ENCODE results near the gene DTD1. TPM values are rescaled to one million over a fixed set of nuclear protein-coding genes. Genes with fewer than 3 reads are reported as not detected.

DTD1 gene
- total RNA-seq, 1 donor from 2014 or later = 22.2 TPM

- no peak for TF ChIP-seq CTCF (IDR thresholded peaks at IDR 0.05)
- Mint-ChIP-seq H3K4me3 (ENCODE audit: unreplicated experiment) (no peak overlapping the region), H3K27me3 (ENCODE audit: low read depth) (peaks cover 4% of the 10 kb centered on the region), H3K9me3 (ENCODE audit: low read depth) (peaks cover 9% of the 10 kb centered on the region), H3K27ac (ENCODE audit: unreplicated experiment) (no peak overlapping the region), H3K4me1 (ENCODE audit: low read depth) (no peaks in the 10 kb centered on the region), H3K36me3 (ENCODE audit: low read depth) (no peaks in the 10 kb centered on the region)
- no peak for DNase-seq (ENCODE audit: low spot score)
Measured at GRCh38 chr20:18802012-18802634, 214.3 kb downstream of the DTD1 start.

- TF ChIP-seq CTCF (IDR thresholded peaks at IDR 0.05) = no peak
- no peaks in the 10 kb centered on the region for H3K27me3 Mint-ChIP-seq (ENCODE audit: low read depth)
- H3K36me3 Mint-ChIP-seq (ENCODE audit: low read depth) = no peaks in the 10 kb centered on the region
- no peaks in the 10 kb centered on the region for H3K4me1 Mint-ChIP-seq (ENCODE audit: low read depth)
- DNase-seq (ENCODE audit: low spot score) = no peak
- no peak overlapping the region for H3K4me3 Mint-ChIP-seq (ENCODE audit: unreplicated experiment)
- no peak overlapping the region for H3K27ac Mint-ChIP-seq (ENCODE audit: unreplicated experiment)
- peaks cover 5% of the 10 kb centered on the region for H3K9me3 Mint-ChIP-seq (ENCODE audit: low read depth)
Measured at GRCh38 chr20:18805881-18806280, 218.0 kb downstream of the DTD1 start.

GRCh38 chr20:18808712-18809111 lies 220.9 kb downstream of the DTD1 start:
- no peak for DNase-seq (ENCODE audit: low spot score)
- Mint-ChIP-seq H3K9me3 (ENCODE audit: low read depth) (peaks cover 5% of the 10 kb centered on the region), H3K4me1 (ENCODE audit: low read depth) (no peaks in the 10 kb centered on the region), H3K36me3 (ENCODE audit: low read depth) (no peaks in the 10 kb centered on the region), H3K27ac (ENCODE audit: unreplicated experiment) (no peak overlapping the region), H3K4me3 (ENCODE audit: unreplicated experiment) (no peak overlapping the region), H3K27me3 (ENCODE audit: low read depth) (no peaks in the 10 kb centered on the region)
- no peak for TF ChIP-seq CTCF (IDR thresholded peaks at IDR 0.05)

- H3K36me3 Mint-ChIP-seq (ENCODE audit: low read depth) = no peaks in the 10 kb centered on the region
- no peaks in the 10 kb centered on the region for H3K27me3 Mint-ChIP-seq (ENCODE audit: low read depth)
- H3K4me1 Mint-ChIP-seq (ENCODE audit: low read depth) = no peaks in the 10 kb centered on the region
- no peak overlapping the region for H3K4me3 Mint-ChIP-seq (ENCODE audit: unreplicated experiment)
- TF ChIP-seq CTCF (IDR thresholded peaks at IDR 0.05) = no peak
- H3K9me3 Mint-ChIP-seq (ENCODE audit: low read depth) = peaks cover 2% of the 10 kb centered on the region
- DNase-seq (ENCODE audit: low spot score) = no peak
- H3K27ac Mint-ChIP-seq (ENCODE audit: unreplicated experiment) = no peak overlapping the region
Measured at GRCh38 chr20:18811186-18811585, 223.3 kb downstream of the DTD1 start.

GRCh38 chr20:18811904-18812303 lies 224.1 kb downstream of the DTD1 start:
- no peak overlapping the region for H3K27ac Mint-ChIP-seq (ENCODE audit: unreplicated experiment)
- DNase-seq (ENCODE audit: low spot score) = no peak
- TF ChIP-seq CTCF (IDR thresholded peaks at IDR 0.05) = no peak
- H3K27me3 Mint-ChIP-seq (ENCODE audit: low read depth) = no peaks in the 10 kb centered on the region
- no peaks in the 10 kb centered on the region for H3K9me3 Mint-ChIP-seq (ENCODE audit: low read depth)
- no peak overlapping the region for H3K4me3 Mint-ChIP-seq (ENCODE audit: unreplicated experiment)
- no peaks in the 10 kb centered on the region for H3K4me1 Mint-ChIP-seq (ENCODE audit: low read depth)
- no peaks in the 10 kb centered on the region for H3K36me3 Mint-ChIP-seq (ENCODE audit: low read depth)

Data from chondrocyte (in vitro differentiated cells).